Lower lobe of right lung (tissue), 2 donors: Measurements from ENCODE around the gene SMIM17. TPM values are rescaled to one million over a fixed set of nuclear protein-coding genes. Genes with fewer than 3 reads are reported as not detected.

Source experiments
- ATAC-seq, 2 donors: fragments of 200-7000 bp; cut with Tn5 transposase; one replicate each; pipeline ENCODE4 v1.9.1; 2020 to 2022; ENCODE audit warnings: mild to moderate bottlenecking in 2 of 2, moderate library complexity in 2 of 2
- DNase-seq: peaks from one replicate; pipeline ENCODE4 v3.0.0-alpha.2; 2020
- H3K27ac ChIP-seq: fragments of 200-600 bp; one replicate; pipeline ENCODE4 v1.8.0; 2022
- H3K27me3 ChIP-seq: fragments of 200-600 bp; one replicate; pipeline ENCODE4 v1.8.0; 2022; ENCODE audit warnings: low read depth
- H3K36me3 ChIP-seq: fragments of 200-600 bp; one replicate; pipeline ENCODE4 v1.8.0; 2022; ENCODE audit warnings: mild to moderate bottlenecking
- H3K4me1 ChIP-seq: fragments of 200-600 bp; one replicate; pipeline ENCODE4 v1.8.0; 2022
- H3K4me3 ChIP-seq: fragments of 200-600 bp; one replicate; pipeline ENCODE4 v1.8.0; 2022; ENCODE audit warnings: mild to moderate bottlenecking
- H3K9me3 ChIP-seq: fragments of 200-600 bp; one replicate; pipeline ENCODE4 v1.8.0; 2022
- intact Hi-C: fragments of 100-400 bp; cut with DNase I; formaldehyde crosslinking; loops from one replicate; pipeline ENCODE4 v1.11.0; 2022
- total RNA-seq: library from RNA; stranded (reverse); fragmentation: NEBNext Ultra II Directional; extraction: Animal tissue kit (Norgen Biotek cat#: 25700); gene quantifications from one replicate; pipeline ENCODE4 v1.2.1, GENCODE V29; 2021
- TF ChIP-seq, protein P1 (sequence below): fragments of 200-600 bp; IDR thresholded peaks from one replicate; pipeline ENCODE4 v1.8.0; 2022; ENCODE audit warnings: antibody characterized with exemption, mild to moderate bottlenecking
- donor health status: DM: no; HTN: yes; CAD: no; lungs with severe emphysema.

Gene SMIM17
- total RNA-seq, 1 donor from 2014 or later: not detected

DNA sequence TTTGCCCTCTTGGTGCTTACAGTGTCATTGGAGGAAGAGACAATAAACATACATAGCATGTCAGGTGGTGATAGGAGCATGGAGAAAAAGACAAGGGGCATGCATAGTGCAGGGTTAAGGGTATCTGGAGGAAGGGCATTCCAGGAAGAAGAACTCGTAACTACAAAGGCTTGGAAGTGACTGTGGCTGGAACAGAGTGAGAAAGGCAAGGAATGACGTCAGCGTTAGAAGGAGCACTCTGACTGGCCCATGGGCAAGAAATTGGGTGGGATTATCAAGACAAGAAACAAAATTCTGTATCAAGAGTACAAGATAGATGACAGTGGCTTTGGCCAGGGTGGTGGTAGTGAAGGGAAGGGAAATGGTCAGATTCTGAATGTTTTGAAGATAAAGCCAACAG lies 11.2 kb downstream of the SMIM17 start:
- TF ChIP-seq, protein P1, sequence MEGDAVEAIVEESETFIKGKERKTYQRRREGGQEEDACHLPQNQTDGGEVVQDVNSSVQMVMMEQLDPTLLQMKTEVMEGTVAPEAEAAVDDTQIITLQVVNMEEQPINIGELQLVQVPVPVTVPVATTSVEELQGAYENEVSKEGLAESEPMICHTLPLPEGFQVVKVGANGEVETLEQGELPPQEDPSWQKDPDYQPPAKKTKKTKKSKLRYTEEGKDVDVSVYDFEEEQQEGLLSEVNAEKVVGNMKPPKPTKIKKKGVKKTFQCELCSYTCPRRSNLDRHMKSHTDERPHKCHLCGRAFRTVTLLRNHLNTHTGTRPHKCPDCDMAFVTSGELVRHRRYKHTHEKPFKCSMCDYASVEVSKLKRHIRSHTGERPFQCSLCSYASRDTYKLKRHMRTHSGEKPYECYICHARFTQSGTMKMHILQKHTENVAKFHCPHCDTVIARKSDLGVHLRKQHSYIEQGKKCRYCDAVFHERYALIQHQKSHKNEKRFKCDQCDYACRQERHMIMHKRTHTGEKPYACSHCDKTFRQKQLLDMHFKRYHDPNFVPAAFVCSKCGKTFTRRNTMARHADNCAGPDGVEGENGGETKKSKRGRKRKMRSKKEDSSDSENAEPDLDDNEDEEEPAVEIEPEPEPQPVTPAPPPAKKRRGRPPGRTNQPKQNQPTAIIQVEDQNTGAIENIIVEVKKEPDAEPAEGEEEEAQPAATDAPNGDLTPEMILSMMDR: no peak
- DNase-seq (no peak), ATAC-seq (no peak)
- no peaks in the 10 kb centered on the region for H3K4me1 ChIP-seq
- no peak overlapping the region for H3K4me3 ChIP-seq
- peaks cover 29% of the 10 kb centered on the region for H3K9me3 ChIP-seq
- intact Hi-C loops: no loop called here
- H3K27me3 ChIP-seq: no peaks in the 10 kb centered on the region
- no peaks in the 10 kb centered on the region for H3K36me3 ChIP-seq
- no peak overlapping the region for H3K27ac ChIP-seq

DNA sequence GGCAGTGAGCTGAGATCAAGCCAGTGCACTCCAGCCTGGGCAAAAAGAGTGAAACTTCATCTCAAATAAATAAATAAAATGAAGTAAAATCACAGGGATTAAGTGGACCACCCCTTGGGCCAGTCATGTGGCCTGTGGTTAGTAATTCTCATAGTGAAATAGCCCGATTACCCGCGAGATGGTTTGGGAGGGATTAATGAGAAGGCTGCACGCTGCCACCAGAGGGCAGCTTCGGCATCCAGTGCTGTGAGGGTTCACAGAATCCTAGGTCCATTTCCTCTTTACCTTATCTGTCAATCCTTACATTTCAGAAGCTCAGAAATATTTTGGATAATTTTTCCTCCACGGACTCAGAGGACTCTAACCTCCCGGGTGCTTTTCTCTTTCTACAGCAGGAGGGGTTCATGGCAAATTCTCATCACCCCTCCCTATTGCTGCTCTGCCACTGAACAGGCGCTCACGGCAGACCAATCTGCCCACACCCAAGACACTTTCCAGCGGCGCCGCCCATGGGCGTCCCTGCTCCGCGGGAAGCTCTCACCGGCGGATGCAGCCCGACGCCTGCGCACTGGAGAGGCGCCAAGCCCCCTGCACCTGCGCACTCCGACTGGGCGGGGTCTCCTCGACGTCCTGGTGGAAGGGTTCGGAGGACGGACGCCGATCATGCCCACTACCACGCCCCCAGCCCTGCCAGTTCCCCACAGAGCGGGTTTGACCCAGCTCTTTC lies 17.6 kb downstream of the SMIM17 start:
- Histone ChIP-seq H3K4me1 (no peaks in the 10 kb centered on the region), H3K4me3 (no peak overlapping the region), H3K27ac (no peak overlapping the region), H3K9me3 (peaks cover 20% of the 10 kb centered on the region), H3K36me3 (peaks cover 16% of the 10 kb centered on the region), H3K27me3 (no peaks in the 10 kb centered on the region)
- TF ChIP-seq, protein P1: peak; percentile 27
- intact Hi-C loops: no loop called here
- ATAC-seq (peak in 1 of 2 donors; percentile 37), DNase-seq (no peak)

DNA sequence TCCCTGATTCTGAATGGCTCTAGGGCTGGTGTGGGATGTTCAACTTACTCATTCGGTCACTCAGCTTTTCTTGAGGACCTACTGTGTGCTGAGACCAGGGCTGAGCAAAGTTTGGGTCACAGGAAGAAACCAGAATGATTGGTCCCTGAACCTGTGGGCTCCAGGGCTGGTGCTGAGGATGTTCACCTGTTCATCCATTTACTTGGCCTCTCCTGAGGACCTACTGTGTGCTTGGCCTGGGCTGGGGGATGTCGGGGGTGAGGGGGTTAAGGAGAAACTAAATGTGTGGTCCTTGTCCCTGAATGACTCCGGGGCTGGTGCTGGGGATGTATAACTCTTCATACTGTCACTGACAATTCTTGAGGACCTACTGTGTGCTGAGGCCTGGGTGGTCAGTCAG lies 18.3 kb downstream of the SMIM17 start:
- ATAC-seq (no peak), DNase-seq (no peak)
- H3K9me3 ChIP-seq: peaks cover 17% of the 10 kb centered on the region
- intact Hi-C loops: no loop called here
- no peaks in the 10 kb centered on the region for H3K27me3 ChIP-seq
- no peak overlapping the region for H3K4me3 ChIP-seq
- H3K4me1 ChIP-seq: no peaks in the 10 kb centered on the region
- H3K27ac ChIP-seq: no peak overlapping the region
- TF ChIP-seq, protein P1: no peak
- H3K36me3 ChIP-seq: peaks cover 16% of the 10 kb centered on the region

DNA sequence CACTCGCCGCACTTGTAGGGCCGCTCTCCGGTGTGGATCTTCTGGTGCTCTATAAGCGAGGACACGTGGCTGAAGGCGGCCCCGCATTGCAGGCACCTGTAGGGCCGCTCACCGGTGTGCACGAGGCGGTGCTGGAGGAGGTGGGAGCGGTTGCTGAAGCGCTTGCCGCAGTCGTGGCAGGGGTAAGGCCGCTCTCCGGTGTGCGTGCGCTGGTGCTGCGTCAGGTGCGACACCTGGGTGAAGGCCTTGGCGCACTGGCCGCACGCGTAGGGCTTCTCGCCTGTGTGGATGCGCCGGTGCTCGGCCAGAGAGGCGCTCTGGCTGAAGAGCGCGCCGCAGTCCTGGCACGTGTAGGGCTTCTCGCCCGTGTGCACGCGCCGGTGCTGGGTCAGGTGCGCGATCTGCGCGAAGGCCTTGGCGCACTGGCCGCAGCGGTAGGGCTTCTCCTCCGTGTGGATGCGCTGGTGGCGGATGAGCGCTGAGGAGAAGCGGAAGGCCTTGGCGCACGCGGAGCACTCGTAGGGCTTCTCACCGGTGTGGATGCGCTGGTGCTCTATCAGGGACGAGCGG lies 21.1 kb downstream of the SMIM17 start:
- Histone ChIP-seq H3K4me3 (no peak overlapping the region), H3K27ac (no peak overlapping the region), H3K27me3 (no peaks in the 10 kb centered on the region), H3K4me1 (no peaks in the 10 kb centered on the region), H3K9me3 (peaks cover 25% of the 10 kb centered on the region), H3K36me3 (peaks cover 16% of the 10 kb centered on the region)
- intact Hi-C loops: no loop called here
- DNase-seq (no peak), ATAC-seq (peak in 1 of 2 donors; percentile 12)
- TF ChIP-seq, protein P1: no peak

DNA sequence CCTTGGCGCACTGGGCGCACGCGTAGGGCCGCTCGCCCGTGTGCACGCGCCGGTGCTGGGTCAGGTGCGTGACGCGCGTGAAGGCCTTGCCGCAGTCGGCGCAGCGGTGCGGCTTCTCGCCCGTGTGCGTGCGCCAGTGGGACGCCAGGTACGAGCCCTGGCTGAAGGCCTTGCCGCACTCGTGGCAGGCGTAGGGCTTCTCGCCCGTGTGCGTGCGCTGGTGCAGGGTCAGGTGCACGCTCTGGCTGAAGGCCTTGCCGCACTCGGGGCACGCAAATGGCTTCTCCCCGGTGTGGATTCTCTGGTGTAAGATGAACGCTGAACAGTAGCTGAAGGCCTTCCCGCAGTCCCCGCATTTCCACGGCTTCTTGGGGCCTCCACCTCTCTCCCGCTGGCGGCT lies 21.6 kb downstream of the SMIM17 start:
- no peak overlapping the region for H3K4me3 ChIP-seq
- no peak for DNase-seq
- no peaks in the 10 kb centered on the region for H3K27me3 ChIP-seq
- peaks cover 25% of the 10 kb centered on the region for H3K9me3 ChIP-seq
- ATAC-seq: no peak
- peaks cover 16% of the 10 kb centered on the region for H3K36me3 ChIP-seq
- H3K4me1 ChIP-seq: no peaks in the 10 kb centered on the region
- intact Hi-C loops: no loop called here
- TF ChIP-seq, protein P1: no peak
- no peak overlapping the region for H3K27ac ChIP-seq
